Glutamatergic neuron (in vitro differentiated cells): ENCODE data around the gene EBLN1. TPM values are rescaled to one million over a fixed set of nuclear protein-coding genes. Genes with fewer than 3 reads are reported as not detected.

Source experiments
- DNase-seq: peaks from one replicate; pipeline ENCODE4 v3.0.0; 2022
- H3K27ac Mint-ChIP-seq: one replicate; pipeline ENCODE4 v1.8.0; 2020; ENCODE audit warnings: mild to moderate bottlenecking, mixed read lengths, inconsistent platforms; ENCODE audit not compliant: unreplicated experiment
- H3K27me3 Mint-ChIP-seq: one replicate; pipeline ENCODE4 v1.8.0; 2020; ENCODE audit warnings: mild to moderate bottlenecking, moderate library complexity, mixed read lengths, inconsistent platforms; ENCODE audit not compliant: unreplicated experiment
- H3K36me3 Mint-ChIP-seq: one replicate; pipeline ENCODE4 v1.8.0; 2020; ENCODE audit warnings: mild to moderate bottlenecking, mixed read lengths, inconsistent platforms; ENCODE audit not compliant: unreplicated experiment
- H3K4me1 Mint-ChIP-seq: one replicate; pipeline ENCODE4 v1.8.0; 2020; ENCODE audit warnings: mild to moderate bottlenecking, low read depth, mixed read lengths, inconsistent platforms; ENCODE audit not compliant: unreplicated experiment
- H3K4me3 Mint-ChIP-seq: one replicate; pipeline ENCODE4 v1.8.0; 2020; ENCODE audit warnings: mild to moderate bottlenecking, mixed read lengths, inconsistent platforms; ENCODE audit not compliant: unreplicated experiment
- H3K9me3 Mint-ChIP-seq: one replicate; pipeline ENCODE4 v1.8.0; 2020; ENCODE audit warnings: mild to moderate bottlenecking, moderate library complexity, mixed read lengths, inconsistent platforms; ENCODE audit not compliant: unreplicated experiment
- CTCF ChIP-seq: fragments of 200-600 bp; sonication (generic); IDR thresholded peaks from one replicate; pipeline ENCODE4 v1.5.0; 2021; ENCODE audit not compliant: partially characterized antibody, unreplicated experiment
- total RNA-seq: library from RNA; stranded (reverse); fragmentation: NEBNext Ultra II Directional; extraction: Animal tissue kit (Norgen Biotek cat#: 25700); gene quantifications from one replicate; pipeline ENCODE4 v1.2.1, GENCODE V29; 2021; ENCODE audit not compliant: unreplicated experiment

The EBLN1 gene
- total RNA-seq, 1 donor from 2014 or later: not detected

DNA sequence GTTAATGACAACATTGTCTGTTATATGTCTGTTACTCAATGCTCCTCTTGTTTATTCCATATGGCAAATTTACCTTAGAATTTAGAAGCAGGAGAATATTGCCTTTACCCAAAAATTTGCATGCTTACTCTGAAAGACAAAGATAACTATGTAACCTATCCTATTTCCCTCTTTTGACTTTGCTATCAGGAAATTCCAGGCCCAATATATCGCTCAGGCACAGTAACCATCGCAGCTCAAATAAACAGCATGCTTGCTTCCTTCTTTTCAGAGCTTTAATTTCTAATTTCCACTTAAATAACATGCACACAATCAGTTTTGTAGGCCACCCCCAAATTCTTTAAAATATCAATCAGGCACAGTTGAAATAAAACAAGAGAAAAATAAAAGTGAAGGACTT is 57.8 kb downstream of the EBLN1 start:
- no peaks in the 10 kb centered on the region for H3K9me3 Mint-ChIP-seq
- no peak overlapping the region for H3K27ac Mint-ChIP-seq
- H3K36me3 Mint-ChIP-seq: no peaks in the 10 kb centered on the region
- H3K4me3 Mint-ChIP-seq: no peak overlapping the region
- no peak for TF ChIP-seq CTCF
- H3K27me3 Mint-ChIP-seq: no peaks in the 10 kb centered on the region
- no peak for DNase-seq
- no peaks in the 10 kb centered on the region for H3K4me1 Mint-ChIP-seq

- H3K27ac Mint-ChIP-seq: no peak overlapping the region
- H3K4me1 Mint-ChIP-seq: no peaks in the 10 kb centered on the region
- no peak overlapping the region for H3K4me3 Mint-ChIP-seq
- no peaks in the 10 kb centered on the region for H3K36me3 Mint-ChIP-seq
- no peaks in the 10 kb centered on the region for H3K27me3 Mint-ChIP-seq
- DNase-seq: no peak
- TF ChIP-seq CTCF: no peak
- H3K9me3 Mint-ChIP-seq: no peaks in the 10 kb centered on the region
Observed at GRCh38 chr10:22159180-22159579, 58.6 kb downstream of the EBLN1 start.

Other genes starting within 250 kb of the EBLN1 start
- gene DNAJC1, start 214.3 kb downstream of the EBLN1 start, total RNA-seq: 4.3 TPM
- 31.7 TPM for gene COMMD3, start 98.4 kb upstream of the EBLN1 start, total RNA-seq
- gene BMI1, start 103.1 kb upstream of the EBLN1 start, total RNA-seq: 23.3 TPM
- not detected for gene SPAG6, start 127.5 kb upstream of the EBLN1 start, total RNA-seq